Measurements from ENCODE around the gene SNHG17. TPM values are rescaled to one million over a fixed set of nuclear protein-coding genes. Genes with fewer than 3 reads are reported as not detected.

Gene SNHG17
- total RNA-seq, 1 donor from 2014 or later: 78.7 TPM

DNA sequence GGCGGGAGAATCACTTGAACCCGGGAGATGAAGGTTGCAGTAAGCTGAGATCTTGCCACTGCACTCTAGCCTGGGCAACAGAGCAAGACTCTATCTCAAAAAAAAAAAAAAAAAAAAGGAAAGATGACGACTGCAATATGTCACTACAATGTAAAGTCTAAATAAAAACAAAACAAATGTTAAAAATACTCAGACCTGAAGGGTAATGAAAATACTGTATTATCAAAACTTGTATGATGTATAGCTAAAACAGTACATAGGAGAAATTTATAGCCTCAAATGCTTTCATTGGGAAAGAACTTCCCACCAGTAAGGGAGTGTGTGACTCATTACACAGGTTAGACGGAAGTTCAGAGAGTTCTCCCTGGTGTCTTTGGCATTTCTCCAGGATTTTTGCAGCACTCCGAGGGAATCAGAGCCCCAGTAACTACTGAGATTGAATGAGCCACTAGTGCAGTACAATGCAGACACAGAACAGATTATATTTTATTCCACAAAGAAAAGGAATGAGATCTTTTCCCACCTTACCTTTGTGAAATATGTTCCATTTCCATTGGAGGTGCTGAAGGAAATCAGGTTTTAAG, 25.0 kb upstream of the SNHG17 start:
- no peaks in the 10 kb centered on the region for H3K4me1 Mint-ChIP-seq (ENCODE audit: low read depth)
- intact Hi-C loops (cut with micrococcal nuclease): no loop called here
- no peak overlapping the region for H3K27ac Mint-ChIP-seq
- H3K27me3 Mint-ChIP-seq (ENCODE audit: low read depth): peaks cover 7% of the 10 kb centered on the region
- no peak overlapping the region for H3K4me3 Mint-ChIP-seq (ENCODE audit: low read depth)
- H3K9me3 Mint-ChIP-seq: no peaks in the 10 kb centered on the region
- no peak for DNase-seq (ENCODE audit: low spot score)
- H3K36me3 Mint-ChIP-seq (ENCODE audit: low read depth): no peaks in the 10 kb centered on the region

DNA sequence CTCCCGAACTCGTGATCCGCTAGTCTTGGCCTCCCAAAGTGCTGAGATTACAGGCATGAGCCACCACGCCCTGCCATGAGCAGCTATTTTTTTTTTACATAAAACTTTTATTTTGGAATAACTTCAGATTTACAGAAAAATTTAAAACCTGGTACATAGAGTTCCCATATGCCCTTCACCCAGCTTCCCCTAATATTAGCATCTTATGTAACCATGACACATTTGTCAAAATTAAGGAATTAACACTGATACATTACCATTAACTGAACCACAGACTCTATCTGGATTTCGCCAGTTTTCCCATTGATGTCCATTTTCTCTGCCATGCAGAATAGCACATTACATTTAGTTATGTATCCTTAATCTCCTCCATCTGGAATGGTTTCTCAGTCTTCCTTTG, 23.2 kb upstream of the SNHG17 start:
- H3K36me3 Mint-ChIP-seq (ENCODE audit: low read depth): no peaks in the 10 kb centered on the region
- no peak overlapping the region for H3K4me3 Mint-ChIP-seq (ENCODE audit: low read depth)
- no peaks in the 10 kb centered on the region for H3K4me1 Mint-ChIP-seq (ENCODE audit: low read depth)
- intact Hi-C loops (cut with micrococcal nuclease): no loop called here
- DNase-seq (ENCODE audit: low spot score): no peak
- no peak overlapping the region for H3K27ac Mint-ChIP-seq
- H3K9me3 Mint-ChIP-seq: no peaks in the 10 kb centered on the region
- peaks cover 7% of the 10 kb centered on the region for H3K27me3 Mint-ChIP-seq (ENCODE audit: low read depth)

DNA sequence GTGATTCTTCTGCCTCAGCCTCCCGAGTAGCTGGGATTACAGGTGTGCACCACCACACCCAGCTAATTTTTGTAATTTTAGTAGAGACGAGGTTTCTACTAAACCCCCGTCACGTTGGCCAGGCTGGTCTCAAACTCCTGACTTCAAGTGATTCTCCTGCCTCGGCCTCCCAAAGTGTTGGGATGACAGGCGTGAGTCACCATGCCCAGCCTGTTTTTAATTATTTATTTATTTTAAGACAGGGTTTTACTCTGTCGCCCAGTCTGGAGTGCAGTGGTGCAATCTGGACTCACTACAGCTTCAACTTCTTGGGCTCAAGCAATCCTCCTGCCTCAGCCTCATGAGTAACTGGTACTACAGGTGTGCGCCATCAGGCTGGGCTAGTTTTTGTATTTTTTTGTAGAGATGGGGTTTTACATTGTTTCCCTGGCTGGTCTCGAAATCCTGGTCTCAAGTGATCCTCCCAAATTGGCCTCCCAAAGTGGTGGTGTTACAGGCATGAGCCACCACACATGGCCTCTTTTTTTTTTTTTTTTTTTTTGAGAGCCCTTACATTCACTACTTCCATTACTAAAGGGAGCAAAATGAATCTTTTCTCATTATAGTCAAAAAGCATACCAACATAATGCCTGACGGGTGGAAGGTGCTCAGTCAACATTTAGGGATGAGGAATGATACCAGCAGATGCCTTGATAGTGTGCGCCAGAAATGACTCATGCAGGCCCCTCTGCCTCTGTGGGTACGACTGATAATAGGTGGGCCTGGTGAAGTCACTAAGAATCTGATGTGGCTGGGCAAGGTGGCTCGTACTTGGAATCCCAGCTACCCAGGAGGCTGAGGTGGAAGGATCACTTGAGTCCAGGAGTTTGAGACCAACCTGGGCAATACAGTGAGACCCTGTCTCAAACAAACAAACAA, 19.7 kb upstream of the SNHG17 start:
- no peaks in the 10 kb centered on the region for H3K9me3 Mint-ChIP-seq
- no peak for DNase-seq (ENCODE audit: low spot score)
- intact Hi-C loops (cut with micrococcal nuclease): no loop called here
- H3K27me3 Mint-ChIP-seq (ENCODE audit: low read depth): peaks cover 7% of the 10 kb centered on the region
- H3K4me3 Mint-ChIP-seq (ENCODE audit: low read depth): no peak overlapping the region
- peaks cover 10% of the 10 kb centered on the region for H3K4me1 Mint-ChIP-seq (ENCODE audit: low read depth)
- peaks cover 18% of the 10 kb centered on the region for H3K36me3 Mint-ChIP-seq (ENCODE audit: low read depth)
- H3K27ac Mint-ChIP-seq: no peak overlapping the region

DNA sequence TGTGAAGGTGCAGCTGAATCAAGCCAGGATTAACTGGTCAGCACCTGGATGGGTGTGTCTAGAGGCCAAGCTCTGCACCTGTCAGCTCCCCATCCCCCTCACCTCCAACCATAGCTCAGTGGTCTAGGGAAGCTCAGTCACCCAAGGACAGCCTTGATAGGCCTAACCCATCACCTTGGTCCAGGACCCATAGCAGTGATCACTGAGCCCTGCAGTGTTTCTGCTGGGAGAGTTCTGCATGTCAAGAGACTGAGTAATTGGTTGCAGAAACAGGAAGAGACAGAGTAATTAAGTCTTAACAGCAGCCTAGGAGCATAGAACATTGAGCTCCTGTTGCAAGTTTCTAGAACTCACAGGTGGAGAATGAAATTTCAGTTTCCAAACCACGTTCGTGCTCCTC, 18.8 kb upstream of the SNHG17 start:
- no peak overlapping the region for H3K27ac Mint-ChIP-seq
- no peak for DNase-seq (ENCODE audit: low spot score)
- peaks cover 7% of the 10 kb centered on the region for H3K27me3 Mint-ChIP-seq (ENCODE audit: low read depth)
- no peaks in the 10 kb centered on the region for H3K9me3 Mint-ChIP-seq
- intact Hi-C loops (cut with micrococcal nuclease): no loop called here
- H3K4me3 Mint-ChIP-seq (ENCODE audit: low read depth): no peak overlapping the region
- peaks cover 18% of the 10 kb centered on the region for H3K4me1 Mint-ChIP-seq (ENCODE audit: low read depth)
- peaks cover 24% of the 10 kb centered on the region for H3K36me3 Mint-ChIP-seq (ENCODE audit: low read depth)

DNA sequence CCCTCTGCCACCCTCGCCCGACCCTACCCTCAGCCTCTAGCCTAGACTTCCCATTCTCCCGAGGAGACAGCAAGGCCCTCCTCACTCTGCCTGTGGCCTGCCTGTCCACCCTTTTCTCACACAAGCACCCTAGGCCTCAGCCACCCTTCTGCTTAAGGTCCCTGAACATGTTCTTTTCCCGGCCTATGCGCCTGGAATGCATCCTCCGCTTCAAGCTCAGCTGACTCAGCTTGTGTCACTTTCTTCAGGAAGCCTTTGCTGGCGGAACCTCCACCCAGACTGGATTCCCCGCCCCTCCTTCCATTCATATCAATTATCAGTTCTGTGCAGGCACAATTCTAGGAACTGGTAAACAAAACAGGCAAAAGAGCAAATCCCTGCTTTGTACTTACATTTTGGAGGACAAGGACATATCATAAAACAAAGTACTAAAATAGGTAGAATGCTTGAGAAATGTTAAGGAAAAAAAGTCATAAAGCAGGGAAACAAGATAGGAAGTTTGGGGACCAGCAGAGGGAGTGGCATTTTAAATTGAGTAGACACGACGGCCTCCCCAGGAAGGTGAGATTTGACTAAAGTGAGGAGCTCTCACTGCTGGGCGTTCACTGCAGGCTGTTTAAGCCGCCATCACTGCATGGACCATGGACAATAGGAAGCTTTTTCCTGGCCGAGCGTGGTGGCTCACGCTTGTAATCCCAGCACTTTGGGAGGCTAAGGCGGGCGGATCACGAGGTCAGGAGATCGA, 17.9 kb upstream of the SNHG17 start:
- H3K27ac Mint-ChIP-seq: no peak overlapping the region
- peaks cover 7% of the 10 kb centered on the region for H3K27me3 Mint-ChIP-seq (ENCODE audit: low read depth)
- H3K4me3 Mint-ChIP-seq (ENCODE audit: low read depth): no peak overlapping the region
- peaks cover 25% of the 10 kb centered on the region for H3K4me1 Mint-ChIP-seq (ENCODE audit: low read depth)
- intact Hi-C loops (cut with micrococcal nuclease): no loop called here
- peaks cover 27% of the 10 kb centered on the region for H3K36me3 Mint-ChIP-seq (ENCODE audit: low read depth)
- DNase-seq (ENCODE audit: low spot score): no peak
- H3K9me3 Mint-ChIP-seq: no peaks in the 10 kb centered on the region

DNA sequence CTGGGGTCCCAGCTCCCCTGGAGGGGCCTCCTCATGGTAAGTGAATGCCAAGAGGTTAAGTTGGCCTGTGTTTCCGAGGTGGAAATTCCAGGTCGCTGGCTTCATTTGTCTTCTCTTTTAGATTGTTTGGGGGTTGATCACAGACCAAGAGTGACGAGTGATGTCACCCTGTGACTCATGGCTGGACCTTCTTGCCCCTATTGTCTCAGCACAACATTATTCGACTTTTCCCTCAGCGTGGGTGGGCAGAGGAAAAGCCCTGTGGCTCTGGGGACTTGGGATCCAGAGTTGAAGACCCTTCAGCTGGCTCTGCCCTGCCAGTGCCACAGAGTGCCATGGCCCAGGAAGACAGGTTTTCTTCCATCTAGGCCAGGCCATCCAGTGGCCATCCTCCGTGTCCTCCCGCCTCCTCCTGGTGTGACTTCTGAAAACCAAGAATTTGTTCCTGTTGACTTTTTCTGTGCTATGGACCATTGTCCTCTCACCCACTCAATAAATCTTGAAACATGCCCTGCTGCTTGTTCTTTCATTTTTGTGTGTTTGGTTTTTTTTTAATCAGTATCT, 15.4 kb upstream of the SNHG17 start:
- DNase-seq (ENCODE audit: low spot score): no peak
- H3K4me1 Mint-ChIP-seq (ENCODE audit: low read depth): peaks cover 41% of the 10 kb centered on the region
- intact Hi-C loops (cut with micrococcal nuclease): no loop called here
- no peak overlapping the region for H3K4me3 Mint-ChIP-seq (ENCODE audit: low read depth)
- no peaks in the 10 kb centered on the region for H3K27me3 Mint-ChIP-seq (ENCODE audit: low read depth)
- peak overlapping the region; percentile 18 for H3K27ac Mint-ChIP-seq
- H3K9me3 Mint-ChIP-seq: no peaks in the 10 kb centered on the region
- H3K36me3 Mint-ChIP-seq (ENCODE audit: low read depth): peaks cover 33% of the 10 kb centered on the region

DNA sequence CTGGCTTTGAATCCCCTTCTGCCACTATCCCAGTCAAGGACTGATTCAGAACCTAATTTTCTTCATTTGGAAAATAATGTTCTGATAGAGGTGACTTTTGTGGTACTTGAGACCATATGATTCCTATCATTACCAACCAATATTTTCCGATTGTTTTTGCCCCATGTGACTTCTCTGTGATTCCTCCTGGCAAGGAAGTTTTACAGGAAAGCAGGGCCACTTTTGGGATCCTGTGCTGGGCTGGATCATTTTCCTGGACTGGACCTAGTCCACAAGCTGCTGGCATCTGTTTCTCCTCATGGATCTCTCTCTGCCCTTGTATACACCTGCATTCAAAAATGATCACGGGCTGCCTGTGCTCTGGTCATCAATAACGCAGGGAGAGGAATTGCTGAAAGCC, 13.9 kb upstream of the SNHG17 start:
- Mint-ChIP-seq H3K4me1 (ENCODE audit: low read depth) (peaks cover 41% of the 10 kb centered on the region), H3K9me3 (no peaks in the 10 kb centered on the region), H3K36me3 (ENCODE audit: low read depth) (peaks cover 33% of the 10 kb centered on the region), H3K4me3 (ENCODE audit: low read depth) (no peak overlapping the region), H3K27ac (peak overlapping the region; percentile 18), H3K27me3 (ENCODE audit: low read depth) (no peaks in the 10 kb centered on the region)
- DNase-seq (ENCODE audit: low spot score): no peak
- intact Hi-C loops (cut with micrococcal nuclease): no loop called here

DNA sequence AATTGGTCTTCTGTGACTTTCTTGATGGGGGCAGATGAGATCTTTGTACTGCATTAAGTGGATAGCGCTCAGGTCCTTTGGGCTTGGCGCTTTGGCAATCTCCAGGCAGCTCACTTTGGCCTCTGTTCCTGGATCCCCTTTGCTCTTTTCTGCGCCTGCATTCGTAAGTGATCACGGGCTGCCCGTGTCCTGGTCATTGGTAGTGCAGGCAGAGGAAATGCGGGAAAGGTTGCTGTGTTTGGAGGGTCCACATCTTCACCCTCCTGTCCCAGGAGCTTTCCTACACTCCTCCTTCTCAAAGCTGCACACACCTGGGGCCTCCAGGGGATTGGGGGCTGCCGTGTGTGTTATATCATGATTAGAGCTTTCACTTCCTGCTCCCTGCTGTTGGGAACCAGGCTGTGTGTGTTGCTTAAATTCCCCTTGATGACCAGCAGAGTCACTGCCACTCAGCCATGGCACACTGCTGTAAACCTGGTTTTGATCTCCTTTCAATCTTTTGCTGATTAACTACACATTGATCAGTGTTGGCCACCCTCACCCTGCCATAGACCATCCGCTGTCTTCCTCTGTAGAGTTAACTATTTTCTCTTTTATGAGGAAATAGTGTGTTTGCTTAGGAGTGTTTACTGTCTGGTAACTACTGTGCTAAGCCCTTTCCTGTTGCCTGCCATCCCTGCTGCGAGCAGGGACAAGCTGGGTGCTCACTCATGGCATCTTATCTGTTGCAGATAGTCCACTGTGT, 13.0 kb upstream of the SNHG17 start:
- Mint-ChIP-seq H3K27me3 (ENCODE audit: low read depth) (no peaks in the 10 kb centered on the region), H3K4me1 (ENCODE audit: low read depth) (peaks cover 41% of the 10 kb centered on the region), H3K36me3 (ENCODE audit: low read depth) (peaks cover 33% of the 10 kb centered on the region), H3K4me3 (ENCODE audit: low read depth) (peak overlapping the region; percentile 74), H3K27ac (peak overlapping the region; percentile 29), H3K9me3 (no peaks in the 10 kb centered on the region)
- no peak for DNase-seq (ENCODE audit: low spot score)
- intact Hi-C loops (cut with micrococcal nuclease): no loop called here

DNA sequence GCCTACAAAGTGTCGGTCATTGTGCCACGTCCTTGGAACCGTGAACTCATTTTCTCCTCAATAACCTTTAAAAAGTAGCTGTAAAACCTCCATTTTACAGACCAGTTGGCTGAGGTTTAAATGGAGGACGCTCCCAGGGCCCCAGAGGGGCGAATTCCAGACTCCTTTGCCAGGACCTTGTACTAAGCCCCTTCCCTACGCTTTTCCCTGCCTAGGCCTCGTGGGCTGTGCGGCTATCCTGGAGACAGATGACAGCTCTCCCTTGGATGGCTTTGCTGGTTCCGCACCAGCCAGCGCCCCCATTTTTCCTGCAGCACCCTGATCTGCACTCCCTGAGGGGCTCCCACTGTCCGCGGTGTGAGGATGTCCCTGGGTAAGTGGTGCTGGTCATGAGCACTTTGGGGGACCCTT, 12.1 kb upstream of the SNHG17 start:
- Mint-ChIP-seq H3K4me3 (ENCODE audit: low read depth) (peak overlapping the region; percentile 74), H3K36me3 (ENCODE audit: low read depth) (peaks cover 32% of the 10 kb centered on the region), H3K27ac (peak overlapping the region; percentile 29), H3K4me1 (ENCODE audit: low read depth) (peaks cover 41% of the 10 kb centered on the region), H3K27me3 (ENCODE audit: low read depth) (peaks cover 6% of the 10 kb centered on the region), H3K9me3 (no peaks in the 10 kb centered on the region)
- intact Hi-C loops (cut with micrococcal nuclease): no loop called here
- DNase-seq (ENCODE audit: low spot score): no peak

DNA sequence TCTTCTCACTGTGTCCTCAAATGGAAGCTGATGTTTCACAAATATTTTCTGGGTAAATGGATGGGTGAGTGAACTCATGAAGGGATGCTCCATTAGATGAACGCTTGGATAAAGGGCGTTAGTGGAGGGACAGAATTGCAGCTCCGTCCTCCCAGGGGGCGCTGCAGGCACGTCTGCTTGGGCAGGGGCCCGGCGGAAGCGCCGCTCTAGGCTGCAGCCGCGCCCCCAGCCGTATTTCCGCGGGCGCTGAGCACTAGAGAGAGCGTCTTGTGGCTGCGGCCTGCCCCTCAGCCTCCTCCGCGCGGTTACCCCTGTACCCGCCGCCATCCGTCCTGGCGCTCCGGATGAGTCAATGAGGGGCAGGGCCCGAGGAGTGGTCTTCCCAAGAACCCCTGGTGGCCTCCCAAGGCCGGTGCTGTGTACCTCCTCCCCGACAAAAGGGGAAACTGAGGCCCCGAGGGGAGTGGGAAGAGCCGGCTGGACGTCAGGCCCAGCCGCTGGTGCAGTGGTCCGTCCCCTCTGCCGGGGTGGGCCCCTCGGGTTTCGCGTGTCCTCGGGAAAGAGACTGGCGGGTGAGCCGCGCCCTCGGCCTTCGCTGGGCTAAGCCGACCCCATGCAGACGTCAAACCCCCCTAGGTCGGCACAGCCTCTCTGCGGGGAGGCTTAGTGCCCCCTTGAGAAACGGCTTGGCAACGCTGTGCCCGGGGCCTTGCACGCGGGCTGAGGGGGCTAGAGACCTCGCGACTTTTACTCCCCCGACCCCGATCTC, 11.5 kb upstream of the SNHG17 start:
- intact Hi-C loops (cut with micrococcal nuclease): loop anchor here (1.0 kb wide), 2 partner anchors 11 to 26 kb away; partner anchors contain the start of genes RALGAPB and SNHG17
- Mint-ChIP-seq H3K27ac (peak overlapping the region; percentile 73), H3K4me1 (ENCODE audit: low read depth) (peaks cover 41% of the 10 kb centered on the region), H3K36me3 (ENCODE audit: low read depth) (peaks cover 29% of the 10 kb centered on the region), H3K9me3 (no peaks in the 10 kb centered on the region), H3K27me3 (ENCODE audit: low read depth) (peaks cover 9% of the 10 kb centered on the region), H3K4me3 (ENCODE audit: low read depth) (peak overlapping the region; percentile 74)
- DNase-seq (ENCODE audit: low spot score): peak; percentile 88

DNA sequence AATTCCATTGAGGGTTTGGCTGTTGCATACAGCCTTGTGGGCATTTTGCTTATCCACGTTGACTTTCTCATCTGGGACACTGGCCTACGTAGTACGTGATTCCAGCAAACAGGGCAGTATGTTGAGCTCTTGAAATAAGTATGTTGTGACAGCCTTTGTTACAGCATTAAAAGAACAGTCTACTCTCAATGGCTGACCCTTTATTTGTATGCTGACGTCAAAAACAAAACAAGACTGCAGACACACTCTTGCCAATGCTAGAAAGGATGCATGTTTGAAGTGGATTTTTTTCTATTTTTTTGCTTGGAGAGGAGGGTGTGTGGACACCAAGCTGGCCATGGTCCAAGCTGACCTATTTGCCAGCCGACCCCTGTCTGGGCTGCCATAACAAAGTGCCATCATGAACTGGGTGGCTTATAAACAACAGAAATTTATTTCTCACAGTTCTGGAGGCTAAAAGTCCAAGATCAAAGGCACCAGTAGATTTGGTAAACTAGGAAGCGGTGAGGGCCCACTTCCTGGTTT, 10.8 kb upstream of the SNHG17 start:
- Mint-ChIP-seq H3K4me1 (ENCODE audit: low read depth) (peaks cover 39% of the 10 kb centered on the region), H3K36me3 (ENCODE audit: low read depth) (peaks cover 26% of the 10 kb centered on the region), H3K27me3 (ENCODE audit: low read depth) (peaks cover 9% of the 10 kb centered on the region), H3K27ac (peak overlapping the region; percentile 73), H3K9me3 (no peaks in the 10 kb centered on the region), H3K4me3 (ENCODE audit: low read depth) (peak overlapping the region; percentile 74)
- no peak for DNase-seq (ENCODE audit: low spot score)
- intact Hi-C loops (cut with micrococcal nuclease): loop anchor here (1.0 kb wide), 2 partner anchors 11 to 26 kb away; partner anchors contain the start of genes RALGAPB and SNHG17

Data from activated T-helper 2 cell treated with anti-CD3 and anti-CD28 coated beads, Interferon-gamma antibody, Interleukin-2, Interleukin-4, amounts not matched to agents 10 μg/mL and 5 μg/mL and 100 μg/mL, durations not matched to agents 14 hours and 24 hours and 36 hours (primary cell).